GM10266 (cell line): ENCODE results near the gene ASGR2.
"Not testable (repeated sequence)": the region's sequence is repeated elsewhere in the genome, so short reads cannot be mapped to it uniquely, and the experiment has no call there.

Source experiments
- DNase-seq: peaks from one replicate; pipeline ENCODE4 v3.0.0; 2012; ENCODE audit errors: extremely low spot score
- TF ChIP-seq, protein P1 (sequence below): IDR thresholded peaks from 2 replicates; pipeline ENCODE4 v1.5.1; 2012; ENCODE audit warnings: mild to moderate bottlenecking, low read depth; ENCODE audit not compliant: control insufficient read depth, insufficient read depth; ENCODE audit errors: missing control alignments

The ASGR2 gene

DNA sequence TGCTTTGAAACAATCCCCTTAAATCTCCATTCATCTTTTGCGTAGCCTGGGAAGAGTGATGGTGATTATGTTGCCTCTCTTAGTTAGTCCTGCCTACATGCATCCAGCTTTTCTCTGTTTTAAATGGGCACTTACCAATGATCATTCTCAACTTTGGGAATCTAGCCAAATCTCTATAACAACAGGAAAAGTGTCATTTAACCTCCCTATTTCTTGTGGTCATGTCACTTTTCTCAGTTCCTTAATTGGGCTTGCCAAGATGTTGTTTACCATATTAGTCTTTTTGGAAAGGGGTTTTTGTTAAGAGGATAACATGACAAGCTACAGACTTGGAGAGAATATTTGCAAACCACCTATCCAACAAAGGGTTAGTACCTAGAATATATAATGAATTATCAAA, 19.0 kb downstream of the ASGR2 start:
- TF ChIP-seq, protein P1, sequence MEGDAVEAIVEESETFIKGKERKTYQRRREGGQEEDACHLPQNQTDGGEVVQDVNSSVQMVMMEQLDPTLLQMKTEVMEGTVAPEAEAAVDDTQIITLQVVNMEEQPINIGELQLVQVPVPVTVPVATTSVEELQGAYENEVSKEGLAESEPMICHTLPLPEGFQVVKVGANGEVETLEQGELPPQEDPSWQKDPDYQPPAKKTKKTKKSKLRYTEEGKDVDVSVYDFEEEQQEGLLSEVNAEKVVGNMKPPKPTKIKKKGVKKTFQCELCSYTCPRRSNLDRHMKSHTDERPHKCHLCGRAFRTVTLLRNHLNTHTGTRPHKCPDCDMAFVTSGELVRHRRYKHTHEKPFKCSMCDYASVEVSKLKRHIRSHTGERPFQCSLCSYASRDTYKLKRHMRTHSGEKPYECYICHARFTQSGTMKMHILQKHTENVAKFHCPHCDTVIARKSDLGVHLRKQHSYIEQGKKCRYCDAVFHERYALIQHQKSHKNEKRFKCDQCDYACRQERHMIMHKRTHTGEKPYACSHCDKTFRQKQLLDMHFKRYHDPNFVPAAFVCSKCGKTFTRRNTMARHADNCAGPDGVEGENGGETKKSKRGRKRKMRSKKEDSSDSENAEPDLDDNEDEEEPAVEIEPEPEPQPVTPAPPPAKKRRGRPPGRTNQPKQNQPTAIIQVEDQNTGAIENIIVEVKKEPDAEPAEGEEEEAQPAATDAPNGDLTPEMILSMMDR = no peak
- DNase-seq = no peak

DNA sequence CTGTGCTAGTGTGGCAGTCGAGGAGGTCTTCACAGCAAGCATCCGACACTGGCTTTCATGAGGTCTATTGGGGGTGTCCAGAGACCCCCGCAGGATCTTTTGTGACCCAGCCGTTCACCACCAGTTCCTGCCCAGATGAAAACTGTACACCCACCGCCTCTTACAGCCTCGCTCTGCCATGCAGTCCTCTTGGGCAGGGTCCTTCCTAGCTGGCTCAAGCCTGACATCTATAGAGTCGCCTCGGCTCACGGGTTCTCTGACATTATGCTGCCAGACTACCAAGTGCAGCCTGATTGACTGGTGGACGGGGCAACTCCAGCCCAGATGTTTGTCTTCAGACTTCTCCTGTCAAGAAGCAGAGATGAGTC, 20.0 kb downstream of the ASGR2 start:
- TF ChIP-seq, protein P1 = no peak
- no peak for DNase-seq

- not testable (repeated sequence) for DNase-seq
Measured at GRCh38 chr17:7091311-7092005, 23.2 kb downstream of the ASGR2 start.

GRCh38 chr17:7089570-7089969, 25.1 kb downstream of the ASGR2 start:
- DNase-seq = not testable (repeated sequence)

DNA sequence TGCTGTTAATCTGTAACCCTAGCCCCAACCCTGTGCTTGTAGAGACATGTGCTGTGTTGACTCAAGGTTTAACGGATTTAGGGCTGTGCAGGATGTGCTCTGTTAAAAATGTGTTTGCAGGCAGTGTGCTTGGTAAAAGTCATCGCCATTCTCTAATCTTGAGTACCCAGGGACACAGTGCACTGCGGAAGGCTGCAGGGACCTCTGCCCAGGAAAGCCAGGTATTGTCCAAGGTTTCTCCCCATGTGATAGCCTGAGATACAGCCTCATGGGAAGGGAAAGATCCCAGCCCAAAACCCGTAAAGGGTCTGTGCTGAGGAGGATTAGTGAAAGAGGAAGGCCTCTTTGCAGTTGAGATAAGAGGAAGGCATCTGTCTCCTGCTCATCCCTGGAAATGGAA, 26.2 kb downstream of the ASGR2 start:
- not testable (repeated sequence) for DNase-seq

GRCh38 chr17:7084088-7084487, 30.5 kb downstream of the ASGR2 start:
- no peak for DNase-seq
- TF ChIP-seq, protein P1 = no peak

- TF ChIP-seq, protein P1 = no peak
- DNase-seq = no peak
Measured at GRCh38 chr17:7083592-7083991, 31.0 kb downstream of the ASGR2 start.

- DNase-seq = no peak
- TF ChIP-seq, protein P1 = no peak
Measured at GRCh38 chr17:7081341-7082062, 33.1 kb downstream of the ASGR2 start.
